Measurements from ENCODE around the gene ANKRD13B. TPM values are rescaled to one million over a fixed set of nuclear protein-coding genes. Genes with fewer than 3 reads are reported as not detected.

ANKRD13B gene
- total RNA-seq, 5 donors from 2014 or later (not counting 1 experiment from before 2014, with no cell fraction given), result 1.7 to 6.4 (median 4.1) TPM

- no peaks in the 10 kb centered on the region for H3K36me3 ChIP-seq (ENCODE audit: control insufficient read depth in 2 of 2, extremely low read depth in 1 of 2, insufficient read depth in 1 of 2, low read length in 1 of 2)
- Mint-ChIP-seq H3K4me3 (peak overlapping the region; percentile 87 to 93 (median 89)), H3K36me3 (no peaks in the 10 kb centered on the region), H3K27ac (peak overlapping the region; percentile 92 to 94), H3K27me3 (no peaks in the 10 kb centered on the region), H3K9me3 (no peaks in the 10 kb centered on the region), H3K4me1 (peaks cover 67 to 75% (median 75%) of the 10 kb centered on the region in 3 donors)
- ChIA-PET POLR2A (no interaction called here), CTCF (interaction anchor here in 1 of 2 donors (1.2 to 2.0 kb wide), 2 partner anchors 28 to 32 kb away, joined by 4 to 10 read pairs; no protein-coding TSS in a partner anchor)
- peak overlapping the region; percentile 11 for H3K27ac ChIP-seq (ENCODE audit: low read length)
- H3K4me3 ChIP-seq (ENCODE audit: control insufficient read depth in 1 of 2, extremely low read depth in 1 of 2, low read length in 1 of 2), result peak overlapping the region; percentile 75 to 80
- no peaks in the 10 kb centered on the region for H3K9me3 ChIP-seq
- WGBS (ENCODE audit: insufficient coverage), result under 1% methylated on average over 70 of the region's 72 CpGs
- H3K27me3 ChIP-seq (replicated peaks in 1 of 2; ENCODE audit: control insufficient read depth in 2 of 2, extremely low read depth in 1 of 2, insufficient read depth in 2 of 2, low read length in 1 of 2), result peaks cover 0 to 2% of the 10 kb centered on the region in 2 experiments
- peaks cover 38 to 84% of the 10 kb centered on the region in 2 experiments for H3K4me1 ChIP-seq (ENCODE audit: control insufficient read depth in 1 of 2, extremely low read depth in 1 of 2, insufficient read depth in 2 of 2, low read length in 2 of 2)
- peak; percentile 12 to 37 (median 25) for ATAC-seq (replicated peaks in 1 of 4)
- DNase-seq, result peak in 14 of 35 experiments; percentile 8 to 62 (median 38)
These were observed 4.1 kb upstream of the ANKRD13B start for GRCh38 chr17:29588562-29589411.

GRCh38 chr17:29589524-29590410 is 3.2 kb upstream of the ANKRD13B start, which contains the start of gene GIT1:
Gene GIT1, minus strand, starts transcription at chr17:29589648. Its CDS starts 270 bp downstream, at chr17:29589378.
- ChIA-PET POLR2A (no interaction called here), CTCF (no interaction called here)
- Histone ChIP-seq H3K4me3 (ENCODE audit: control insufficient read depth in 1 of 2, extremely low read depth in 1 of 2, low read length in 1 of 2) (peak within 1 kb of the TSS; percentile 78 to 80), H3K9me3 (no peaks in the 10 kb centered on the region), H3K27me3 (replicated peaks in 1 of 2; ENCODE audit: control insufficient read depth in 2 of 2, extremely low read depth in 1 of 2, insufficient read depth in 2 of 2, low read length in 1 of 2) (peaks cover 0 to 12% of the 10 kb centered on the region in 2 experiments), H3K27ac (ENCODE audit: low read length) (peak within 1 kb of the TSS; percentile 60), H3K36me3 (ENCODE audit: control insufficient read depth in 2 of 2, extremely low read depth in 1 of 2, insufficient read depth in 1 of 2, low read length in 1 of 2) (no peaks in the 10 kb centered on the region), H3K4me1 (ENCODE audit: control insufficient read depth in 1 of 2, extremely low read depth in 1 of 2, insufficient read depth in 2 of 2, low read length in 2 of 2) (peaks cover 38 to 81% of the 10 kb centered on the region in 2 experiments)
- Mint-ChIP-seq H3K27ac (peak within 1 kb of the TSS; percentile 92 to 94), H3K4me3 (peak within 1 kb of the TSS; percentile 87 to 93 (median 89)), H3K27me3 (no peaks in the 10 kb centered on the region), H3K36me3 (no peaks in the 10 kb centered on the region), H3K4me1 (peaks cover 58 to 70% (median 69%) of the 10 kb centered on the region in 3 donors), H3K9me3 (no peaks in the 10 kb centered on the region)
- under 1% methylated on average over 47 of the region's 70 CpGs for WGBS (ENCODE audit: insufficient coverage)
- ATAC-seq (replicated peaks in 1 of 4) (peak; percentile 81 to 88 (median 84)), DNase-seq (peak; percentile 68 to 93 (median 81))

- peak overlapping the region; percentile 60 for H3K27ac ChIP-seq (ENCODE audit: low read length)
- POLR2A ChIA-PET, result interaction anchor here in 1 of 2 donors (0.6 kb wide), 1 partner anchor 126 kb away, joined by 3 read pairs; no protein-coding TSS in a partner anchor
- peaks cover 34 to 73% of the 10 kb centered on the region in 2 experiments for H3K4me1 ChIP-seq (ENCODE audit: control insufficient read depth in 1 of 2, extremely low read depth in 1 of 2, insufficient read depth in 2 of 2, low read length in 2 of 2)
- H3K27me3 ChIP-seq (replicated peaks in 1 of 2; ENCODE audit: control insufficient read depth in 2 of 2, extremely low read depth in 1 of 2, insufficient read depth in 2 of 2, low read length in 1 of 2), result peaks cover 0 to 20% of the 10 kb centered on the region in 2 experiments
- H3K9me3 ChIP-seq, result no peaks in the 10 kb centered on the region
- Mint-ChIP-seq H3K27me3 (no peaks in the 10 kb centered on the region), H3K9me3 (no peaks in the 10 kb centered on the region), H3K4me3 (peak overlapping the region; percentile 81 to 83 (median 83)), H3K36me3 (no peaks in the 10 kb centered on the region), H3K4me1 (peaks cover 52 to 64% (median 60%) of the 10 kb centered on the region in 3 donors), H3K27ac (peak overlapping the region; percentile 89 to 91)
- no peak for ATAC-seq (replicated peaks in 1 of 4)
- CTCF ChIA-PET, result interaction anchor here (0.6 to 4.4 kb wide), 8 partner anchors 9 to 1234 kb away, joined by 3 to 56 read pairs (median 4); partner anchors contain the start of gene CRLF3 (in 1 of the 2)
- DNase-seq, result peak in 3 of 35 experiments; percentile 15 to 42 (median 27)
- 52% methylated on average over 14 of the region's 30 CpGs for WGBS (ENCODE audit: insufficient coverage)
- H3K4me3 ChIP-seq (ENCODE audit: control insufficient read depth in 1 of 2, extremely low read depth in 1 of 2, low read length in 1 of 2), result peak overlapping the region; percentile 77 to 78
- H3K36me3 ChIP-seq (ENCODE audit: control insufficient read depth in 2 of 2, extremely low read depth in 1 of 2, insufficient read depth in 1 of 2, low read length in 1 of 2), result no peaks in the 10 kb centered on the region
These were observed 2.4 kb upstream of the ANKRD13B start for GRCh38 chr17:29590411-29591145.

GRCh38 chr17:29591146-29591736 is 1.7 kb upstream of the ANKRD13B start:
- peak overlapping the region; percentile 72 to 91 for H3K27ac Mint-ChIP-seq
- ATAC-seq (replicated peaks in 1 of 4) (no peak), DNase-seq (peak in 4 of 35 experiments; percentile 25 to 49 (median 35))
- Histone ChIP-seq H3K27ac (ENCODE audit: low read length) (no peak overlapping the region), H3K4me3 (ENCODE audit: control insufficient read depth in 1 of 2, extremely low read depth in 1 of 2, low read length in 1 of 2) (peak overlapping the region in 1 of 2 donors; percentile 16), H3K36me3 (ENCODE audit: control insufficient read depth in 2 of 2, extremely low read depth in 1 of 2, insufficient read depth in 1 of 2, low read length in 1 of 2) (no peaks in the 10 kb centered on the region), H3K27me3 (replicated peaks in 1 of 2; ENCODE audit: control insufficient read depth in 2 of 2, extremely low read depth in 1 of 2, insufficient read depth in 2 of 2, low read length in 1 of 2) (peaks cover 0 to 21% of the 10 kb centered on the region in 2 experiments), H3K9me3 (no peaks in the 10 kb centered on the region), H3K4me1 (ENCODE audit: control insufficient read depth in 1 of 2, extremely low read depth in 1 of 2, insufficient read depth in 2 of 2, low read length in 2 of 2) (peaks cover 31 to 72% of the 10 kb centered on the region in 2 experiments)
- ChIA-PET CTCF (interaction anchor here (0.6 to 4.4 kb wide), 9 partner anchors 10 to 1233 kb away, joined by 3 to 56 read pairs (median 4); partner anchors contain the start of gene CRLF3 (in 1 of the 2)), POLR2A (interaction anchor here in 1 of 2 donors (0.6 kb wide), 1 partner anchor 126 kb away, joined by 3 read pairs; no protein-coding TSS in a partner anchor)
- H3K4me1 Mint-ChIP-seq, result peaks cover 45 to 57% (median 54%) of the 10 kb centered on the region in 3 donors
- no peaks in the 10 kb centered on the region for H3K27me3 Mint-ChIP-seq
- H3K9me3 Mint-ChIP-seq, result no peaks in the 10 kb centered on the region
- 16% methylated on average over 18 of the region's 31 CpGs for WGBS (ENCODE audit: insufficient coverage)
- H3K36me3 Mint-ChIP-seq, result no peaks in the 10 kb centered on the region
- H3K4me3 Mint-ChIP-seq, result peak overlapping the region; percentile 81 to 83 (median 83)

- peak overlapping the region in 1 of 2 donors; percentile 16 for H3K4me3 ChIP-seq (ENCODE audit: control insufficient read depth in 1 of 2, extremely low read depth in 1 of 2, low read length in 1 of 2)
- H3K36me3 ChIP-seq (ENCODE audit: control insufficient read depth in 2 of 2, extremely low read depth in 1 of 2, insufficient read depth in 1 of 2, low read length in 1 of 2), result no peaks in the 10 kb centered on the region
- H3K27ac Mint-ChIP-seq, result peak overlapping the region; percentile 72 to 91
- H3K4me1 Mint-ChIP-seq, result peaks cover 39 to 50% (median 46%) of the 10 kb centered on the region in 3 donors
- peak in 30 of 35 experiments; percentile 29 to 81 (median 60) for DNase-seq
- no peaks in the 10 kb centered on the region for H3K36me3 Mint-ChIP-seq
- H3K4me3 Mint-ChIP-seq, result peak overlapping the region; percentile 81 to 83 (median 83)
- CTCF ChIA-PET, result interaction anchor here in 1 of 2 donors (0.6 to 4.4 kb wide), 4 partner anchors 11 to 222 kb away, joined by 3 to 56 read pairs (median 5); no protein-coding TSS in a partner anchor
- H3K27ac ChIP-seq (ENCODE audit: low read length), result no peak overlapping the region
- H3K4me1 ChIP-seq (ENCODE audit: control insufficient read depth in 1 of 2, extremely low read depth in 1 of 2, insufficient read depth in 2 of 2, low read length in 2 of 2), result peaks cover 31 to 65% of the 10 kb centered on the region in 2 experiments
- H3K9me3 Mint-ChIP-seq, result no peaks in the 10 kb centered on the region
- POLR2A ChIA-PET, result no interaction called here
- peaks cover 0 to 21% of the 10 kb centered on the region in 2 experiments for H3K27me3 ChIP-seq (replicated peaks in 1 of 2; ENCODE audit: control insufficient read depth in 2 of 2, extremely low read depth in 1 of 2, insufficient read depth in 2 of 2, low read length in 1 of 2)
- 53% methylated on average over 4 of the region's 25 CpGs for WGBS (ENCODE audit: insufficient coverage)
- no peaks in the 10 kb centered on the region for H3K9me3 ChIP-seq
- no peaks in the 10 kb centered on the region for H3K27me3 Mint-ChIP-seq
- peak; percentile 32 to 45 (median 32) for ATAC-seq (replicated peaks in 1 of 4)
These were observed 959 bp upstream of the ANKRD13B start for GRCh38 chr17:29591737-29592608.
